Measurements from ENCODE around the gene ZBTB7B. TPM values are rescaled to one million over a fixed set of nuclear protein-coding genes. Genes with fewer than 3 reads are reported as not detected.

ZBTB7B gene
- total and polyA plus RNA-seq, 9 of the 15 experiments (the other 6 are each of a cell fraction or from before 2014, with no cell fraction given) = 0.04 to 46.5 (median 15.2) TPM

- TF ChIP-seq CHAMP1 (IDR thresholded peaks at IDR 0.05) (no peak), ZNF766 (CRISPR knock-in tag; conservative IDR thresholded peaks at IDR 0.05) (peak; percentile 76), ZNF707 (CRISPR knock-in tag; conservative IDR thresholded peaks at IDR 0.05) (no peak), TGIF2 (CRISPR knock-in tag; IDR thresholded peaks at IDR 0.05) (no peak), SAP30 (IDR thresholded peaks at IDR 0.05; ENCODE audit: borderline replicate concordance, insufficient read depth, low read depth, low read length, poor library complexity, severe bottlenecking) (peak; percentile 70), POLR2H (tag; IDR thresholded peaks at IDR 0.05; ENCODE audit: low read depth) (no peak), BRD9 (IDR thresholded peaks at IDR 0.05; ENCODE audit: low read depth, partially characterized antibody) (no peak), ZNF134 (CRISPR knock-in tag; conservative IDR thresholded peaks at IDR 0.05) (no peak), KLF13 (tag; IDR thresholded peaks at IDR 0.05; ENCODE audit: borderline replicate concordance, low read depth) (peak; percentile 99), TCF3 (CRISPR knock-in tag; IDR thresholded peaks at IDR 0.05) (no peak), GTF2A2 (tag; IDR thresholded peaks at IDR 0.05) (no peak), DPF2 (IDR thresholded peaks at IDR 0.05) (peak; percentile 38; the same call in 1 of the 2 replicates), TCF7 (IDR thresholded peaks at IDR 0.05; ENCODE audit: borderline replicate concordance) (peak; percentile 31; the same call in 1 of the 2 replicates), ZBTB2 (IDR thresholded peaks at IDR 0.05) (no peak), FOXJ2 (tag; IDR thresholded peaks at IDR 0.05) (no peak)
- TF ChIP-seq, protein P1, sequence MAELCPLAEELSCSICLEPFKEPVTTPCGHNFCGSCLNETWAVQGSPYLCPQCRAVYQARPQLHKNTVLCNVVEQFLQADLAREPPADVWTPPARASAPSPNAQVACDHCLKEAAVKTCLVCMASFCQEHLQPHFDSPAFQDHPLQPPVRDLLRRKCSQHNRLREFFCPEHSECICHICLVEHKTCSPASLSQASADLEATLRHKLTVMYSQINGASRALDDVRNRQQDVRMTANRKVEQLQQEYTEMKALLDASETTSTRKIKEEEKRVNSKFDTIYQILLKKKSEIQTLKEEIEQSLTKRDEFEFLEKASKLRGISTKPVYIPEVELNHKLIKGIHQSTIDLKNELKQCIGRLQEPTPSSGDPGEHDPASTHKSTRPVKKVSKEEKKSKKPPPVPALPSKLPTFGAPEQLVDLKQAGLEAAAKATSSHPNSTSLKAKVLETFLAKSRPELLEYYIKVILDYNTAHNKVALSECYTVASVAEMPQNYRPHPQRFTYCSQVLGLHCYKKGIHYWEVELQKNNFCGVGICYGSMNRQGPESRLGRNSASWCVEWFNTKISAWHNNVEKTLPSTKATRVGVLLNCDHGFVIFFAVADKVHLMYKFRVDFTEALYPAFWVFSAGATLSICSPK (IDR thresholded peaks at IDR 0.05; ENCODE audit: borderline replicate concordance) = no peak
- TF ChIP-seq, protein P2, sequence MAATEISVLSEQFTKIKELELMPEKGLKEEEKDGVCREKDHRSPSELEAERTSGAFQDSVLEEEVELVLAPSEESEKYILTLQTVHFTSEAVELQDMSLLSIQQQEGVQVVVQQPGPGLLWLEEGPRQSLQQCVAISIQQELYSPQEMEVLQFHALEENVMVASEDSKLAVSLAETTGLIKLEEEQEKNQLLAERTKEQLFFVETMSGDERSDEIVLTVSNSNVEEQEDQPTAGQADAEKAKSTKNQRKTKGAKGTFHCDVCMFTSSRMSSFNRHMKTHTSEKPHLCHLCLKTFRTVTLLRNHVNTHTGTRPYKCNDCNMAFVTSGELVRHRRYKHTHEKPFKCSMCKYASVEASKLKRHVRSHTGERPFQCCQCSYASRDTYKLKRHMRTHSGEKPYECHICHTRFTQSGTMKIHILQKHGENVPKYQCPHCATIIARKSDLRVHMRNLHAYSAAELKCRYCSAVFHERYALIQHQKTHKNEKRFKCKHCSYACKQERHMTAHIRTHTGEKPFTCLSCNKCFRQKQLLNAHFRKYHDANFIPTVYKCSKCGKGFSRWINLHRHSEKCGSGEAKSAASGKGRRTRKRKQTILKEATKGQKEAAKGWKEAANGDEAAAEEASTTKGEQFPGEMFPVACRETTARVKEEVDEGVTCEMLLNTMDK (IDR thresholded peaks at IDR 0.05; ENCODE audit: borderline replicate concordance, insufficient read depth, low read depth, low read length, poor library complexity, severe bottlenecking) = peak; percentile 92
- TF ChIP-seq, protein P3, sequence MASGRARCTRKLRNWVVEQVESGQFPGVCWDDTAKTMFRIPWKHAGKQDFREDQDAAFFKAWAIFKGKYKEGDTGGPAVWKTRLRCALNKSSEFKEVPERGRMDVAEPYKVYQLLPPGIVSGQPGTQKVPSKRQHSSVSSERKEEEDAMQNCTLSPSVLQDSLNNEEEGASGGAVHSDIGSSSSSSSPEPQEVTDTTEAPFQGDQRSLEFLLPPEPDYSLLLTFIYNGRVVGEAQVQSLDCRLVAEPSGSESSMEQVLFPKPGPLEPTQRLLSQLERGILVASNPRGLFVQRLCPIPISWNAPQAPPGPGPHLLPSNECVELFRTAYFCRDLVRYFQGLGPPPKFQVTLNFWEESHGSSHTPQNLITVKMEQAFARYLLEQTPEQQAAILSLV (tag; IDR thresholded peaks at IDR 0.05) = no peak
These were observed 48.1 kb downstream of the ZBTB7B start, which contains the start of gene ADAM15 (continued) for GRCh38 chr1:155050560-155051341.

Data from K562 (cell line).